GM23338 (cell line): ENCODE results near the gene GTF3C1.
A peak's percentile ranks its signal among the peaks of the same experiment; 100 is the strongest.

Experiments used
- EZH2 ChIP-seq: fragments of 200-600 bp; sonication (generic); IDR thresholded peaks from one replicate; pipeline ENCODE4 v1.8.0; 2017; ENCODE audit warnings: antibody characterized with exemption, mild to moderate bottlenecking, low read depth; ENCODE audit not compliant: unreplicated experiment
- EZH2phosphoT487 ChIP-seq: fragments of 200-600 bp; sonication (generic); IDR thresholded peaks from one replicate; pipeline ENCODE4 v1.8.1; 2018; ENCODE audit warnings: antibody characterized with exemption; ENCODE audit not compliant: unreplicated experiment
- POLR2AphosphoS5 ChIP-seq: IDR thresholded peaks from 2 replicates; pipeline ENCODE4 v1.6.1; 2016; ENCODE audit warnings: antibody characterized with exemption, low read depth
- STAT1 ChIP-seq: IDR thresholded peaks from one replicate; pipeline ENCODE4 v1.6.1; 2016; ENCODE audit warnings: antibody characterized with exemption; ENCODE audit not compliant: unreplicated experiment
- ZNF114 ChIP-seq: fragments of 250-450 bp; sonication (Bioruptor Pico); IDR thresholded peaks from 2 replicates; pipeline ENCODE4 v1.5.0; 2020; ENCODE audit warnings: mild to moderate bottlenecking, moderate library complexity
- TF ChIP-seq, protein P1 (sequence below), 2 experiments: fragments of 200-600 bp in 1 of 2; sonication (generic) in 1 of 2; conservative IDR thresholded peaks; 2 replicates each; pipeline versions ENCODE4 v1.5.1 to v1.6.1; 2016 to 2017; ENCODE audit warnings: antibody characterized with exemption in 2 of 2, low read depth in 2 of 2, mild to moderate bottlenecking in 2 of 2, moderate library complexity in 1 of 2
- TF ChIP-seq, protein P2 (sequence below): IDR thresholded peaks from one replicate; pipeline ENCODE4 v1.6.1; 2018; ENCODE audit warnings: antibody characterized with exemption; ENCODE audit not compliant: unreplicated experiment

DNA sequence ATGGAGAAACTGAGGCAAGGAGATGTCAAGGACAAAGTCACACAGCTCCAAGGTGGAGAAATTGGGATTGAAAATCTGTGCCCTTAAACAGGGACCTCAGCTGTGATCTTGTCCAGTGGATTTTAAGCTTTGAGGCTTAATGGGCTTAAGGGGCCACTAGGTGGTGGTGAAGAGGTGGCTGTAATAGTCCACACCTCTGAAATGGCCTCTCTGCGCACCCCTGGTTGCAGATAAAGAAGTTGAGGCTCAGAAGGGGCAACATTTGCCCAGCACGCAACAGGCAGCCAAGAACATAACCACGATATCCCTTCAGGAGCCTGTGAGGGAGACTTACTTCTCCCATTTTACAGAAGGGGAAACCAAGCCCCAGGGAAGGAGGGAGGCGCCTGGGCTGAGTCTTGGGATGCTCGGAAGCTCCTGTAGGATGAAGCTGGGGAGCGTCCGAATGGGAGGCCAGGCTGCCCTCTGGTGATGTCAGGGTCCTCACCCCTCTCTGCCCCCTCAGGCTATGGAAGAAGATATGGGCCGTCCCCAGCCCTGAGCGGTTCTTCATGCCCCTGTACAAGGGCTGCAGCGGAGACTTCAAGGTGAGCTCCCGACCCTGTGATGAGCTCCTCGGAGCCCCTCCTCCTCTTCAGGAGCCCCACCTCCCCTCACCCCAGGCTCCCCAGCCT lies 104.1 kb downstream of the GTF3C1 start:
- TF ChIP-seq, protein P1, sequence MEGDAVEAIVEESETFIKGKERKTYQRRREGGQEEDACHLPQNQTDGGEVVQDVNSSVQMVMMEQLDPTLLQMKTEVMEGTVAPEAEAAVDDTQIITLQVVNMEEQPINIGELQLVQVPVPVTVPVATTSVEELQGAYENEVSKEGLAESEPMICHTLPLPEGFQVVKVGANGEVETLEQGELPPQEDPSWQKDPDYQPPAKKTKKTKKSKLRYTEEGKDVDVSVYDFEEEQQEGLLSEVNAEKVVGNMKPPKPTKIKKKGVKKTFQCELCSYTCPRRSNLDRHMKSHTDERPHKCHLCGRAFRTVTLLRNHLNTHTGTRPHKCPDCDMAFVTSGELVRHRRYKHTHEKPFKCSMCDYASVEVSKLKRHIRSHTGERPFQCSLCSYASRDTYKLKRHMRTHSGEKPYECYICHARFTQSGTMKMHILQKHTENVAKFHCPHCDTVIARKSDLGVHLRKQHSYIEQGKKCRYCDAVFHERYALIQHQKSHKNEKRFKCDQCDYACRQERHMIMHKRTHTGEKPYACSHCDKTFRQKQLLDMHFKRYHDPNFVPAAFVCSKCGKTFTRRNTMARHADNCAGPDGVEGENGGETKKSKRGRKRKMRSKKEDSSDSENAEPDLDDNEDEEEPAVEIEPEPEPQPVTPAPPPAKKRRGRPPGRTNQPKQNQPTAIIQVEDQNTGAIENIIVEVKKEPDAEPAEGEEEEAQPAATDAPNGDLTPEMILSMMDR (conservative IDR thresholded peaks at IDR 0.05; ENCODE audit: low read depth in 2 of 2): peak; percentile 25 to 34; a peak in 3 of 4 replicates
- no peak for TF ChIP-seq POLR2AphosphoS5
- no peak for TF ChIP-seq EZH2
- TF ChIP-seq EZH2phosphoT487: no peak
- TF ChIP-seq, protein P2, sequence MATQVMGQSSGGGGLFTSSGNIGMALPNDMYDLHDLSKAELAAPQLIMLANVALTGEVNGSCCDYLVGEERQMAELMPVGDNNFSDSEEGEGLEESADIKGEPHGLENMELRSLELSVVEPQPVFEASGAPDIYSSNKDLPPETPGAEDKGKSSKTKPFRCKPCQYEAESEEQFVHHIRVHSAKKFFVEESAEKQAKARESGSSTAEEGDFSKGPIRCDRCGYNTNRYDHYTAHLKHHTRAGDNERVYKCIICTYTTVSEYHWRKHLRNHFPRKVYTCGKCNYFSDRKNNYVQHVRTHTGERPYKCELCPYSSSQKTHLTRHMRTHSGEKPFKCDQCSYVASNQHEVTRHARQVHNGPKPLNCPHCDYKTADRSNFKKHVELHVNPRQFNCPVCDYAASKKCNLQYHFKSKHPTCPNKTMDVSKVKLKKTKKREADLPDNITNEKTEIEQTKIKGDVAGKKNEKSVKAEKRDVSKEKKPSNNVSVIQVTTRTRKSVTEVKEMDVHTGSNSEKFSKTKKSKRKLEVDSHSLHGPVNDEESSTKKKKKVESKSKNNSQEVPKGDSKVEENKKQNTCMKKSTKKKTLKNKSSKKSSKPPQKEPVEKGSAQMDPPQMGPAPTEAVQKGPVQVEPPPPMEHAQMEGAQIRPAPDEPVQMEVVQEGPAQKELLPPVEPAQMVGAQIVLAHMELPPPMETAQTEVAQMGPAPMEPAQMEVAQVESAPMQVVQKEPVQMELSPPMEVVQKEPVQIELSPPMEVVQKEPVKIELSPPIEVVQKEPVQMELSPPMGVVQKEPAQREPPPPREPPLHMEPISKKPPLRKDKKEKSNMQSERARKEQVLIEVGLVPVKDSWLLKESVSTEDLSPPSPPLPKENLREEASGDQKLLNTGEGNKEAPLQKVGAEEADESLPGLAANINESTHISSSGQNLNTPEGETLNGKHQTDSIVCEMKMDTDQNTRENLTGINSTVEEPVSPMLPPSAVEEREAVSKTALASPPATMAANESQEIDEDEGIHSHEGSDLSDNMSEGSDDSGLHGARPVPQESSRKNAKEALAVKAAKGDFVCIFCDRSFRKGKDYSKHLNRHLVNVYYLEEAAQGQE: no peak
- TF ChIP-seq ZNF114: no peak
- no peak for TF ChIP-seq STAT1
